Erythroblast (primary cell): ENCODE results near the gene SLC17A7.

Experiments
- DNase-seq, 2 experiments: peaks; one replicate each; lab custom pipeline; 2025; lab: John Stamatoyannopoulos, UW
- GATA1 ChIP-seq: IDR thresholded peaks from 2 replicates; pipeline ENCODE4 v1.6.1; 2011; ENCODE audit warnings: low read depth, mild to moderate bottlenecking, control low read depth, low read length, moderate library complexity
- POLR2A ChIP-seq: IDR thresholded peaks from 2 replicates; pipeline ENCODE4 v1.6.1; 2011; ENCODE audit warnings: mild to moderate bottlenecking, low read length

SLC17A7 gene

GRCh38 chr19:49432141-49433073 lies 8.9 kb downstream of the SLC17A7 start:
- TF ChIP-seq GATA1 = no peak
- no peak for TF ChIP-seq POLR2A
- no peak for DNase-seq

- DNase-seq = no peak
- TF ChIP-seq POLR2A (no peak), GATA1 (no peak)
Observed at GRCh38 chr19:49431330-49431749, 10.0 kb downstream of the SLC17A7 start.

- DNase-seq = no peak
- TF ChIP-seq GATA1 = no peak
- TF ChIP-seq POLR2A = no peak
Observed at GRCh38 chr19:49430678-49431329, 10.5 kb downstream of the SLC17A7 start.

GRCh38 chr19:49430172-49430677 lies 11.1 kb downstream of the SLC17A7 start:
- DNase-seq = no peak

GRCh38 chr19:49428547-49429451 lies 12.5 kb downstream of the SLC17A7 start:
- no peak for TF ChIP-seq POLR2A
- TF ChIP-seq GATA1 = no peak
- DNase-seq = no peak

More at GRCh38 chr19:49430172-49430677, 11.1 kb downstream of the SLC17A7 start:
- TF ChIP-seq GATA1 = no peak

GRCh38 chr19:49427855-49428546 lies 13.3 kb downstream of the SLC17A7 start:
- no peak for DNase-seq
- TF ChIP-seq GATA1 = no peak
- no peak for TF ChIP-seq POLR2A

- no peak for DNase-seq
- TF ChIP-seq GATA1 (no peak), POLR2A (no peak)
Observed at GRCh38 chr19:49427339-49427738, 14.0 kb downstream of the SLC17A7 start.

GRCh38 chr19:49425922-49426592 lies 15.3 kb downstream of the SLC17A7 start:
- TF ChIP-seq POLR2A (no peak), GATA1 (no peak)
- DNase-seq = no peak

GRCh38 chr19:49425178-49425577 lies 16.1 kb downstream of the SLC17A7 start, which contains the start of gene GFY:
Gene GFY (plus strand): TSS chr19:49425388. CDS start chr19:49426431, 1,043 bp downstream.
- TF ChIP-seq GATA1 = no peak
- TF ChIP-seq POLR2A = no peak
- DNase-seq = no peak

- TF ChIP-seq POLR2A (no peak), GATA1 (no peak)
- DNase-seq = no peak
Observed at GRCh38 chr19:49423985-49424303, 17.4 kb downstream of the SLC17A7 start.

- no peak for TF ChIP-seq GATA1
- DNase-seq = no peak
Observed at GRCh38 chr19:49423071-49423984, 18.0 kb downstream of the SLC17A7 start, which contains the start of gene PTH2. Gene PTH2 (minus strand): TSS chr19:49423441. CDS start chr19:49423339, 102 bp downstream.
